Liver (tissue), 9 donors: ENCODE data around the gene KLF13. TPM values are rescaled to one million over a fixed set of nuclear protein-coding genes. Genes with fewer than 3 reads are reported as not detected.

ENCODE experiments used
- DNase-seq: peaks from one replicate; pipeline ENCODE4 v3.0.0-alpha.2; 2017; ENCODE audit warnings: low spot score
- H3K27ac ChIP-seq, 2 donors: one replicate each; pipeline ENCODE4 v1.7.0; 2013; ENCODE audit warnings: inconsistent platforms in 2 of 2, low read length in 2 of 2, control low read depth in 1 of 2, low read depth in 1 of 2, mild to moderate bottlenecking in 1 of 2
- H3K27me3 ChIP-seq, 4 donors: one replicate each; pipeline versions ENCODE4 v1.6.1 to v1.7.0; 2013; ENCODE audit warnings: low read length in 3 of 4, inconsistent platforms in 1 of 4, mild to moderate bottlenecking in 1 of 4, moderate library complexity in 1 of 4; ENCODE audit not compliant: control insufficient read depth in 4 of 4, insufficient read depth in 4 of 4
- H3K36me3 ChIP-seq, 4 donors: one replicate each; pipeline versions ENCODE4 v1.6.1 to v1.7.0; 2013; ENCODE audit warnings: low read length in 3 of 4, mild to moderate bottlenecking in 3 of 4, low read depth in 1 of 4, moderate library complexity in 1 of 4; ENCODE audit not compliant: control insufficient read depth in 4 of 4, insufficient read depth in 3 of 4
- H3K4me1 ChIP-seq, 4 donors: one replicate each; pipeline versions ENCODE4 v1.6.1 to v1.7.0; 2013; ENCODE audit warnings: low read length in 3 of 4, mild to moderate bottlenecking in 3 of 4, moderate library complexity in 1 of 4; ENCODE audit not compliant: control insufficient read depth in 4 of 4, insufficient read depth in 4 of 4
- H3K4me3 ChIP-seq, 3 donors: one replicate each; pipeline versions ENCODE4 v1.6.1 to v1.7.0; 2013; ENCODE audit warnings: low read length in 3 of 3, control low read depth in 1 of 3, low read depth in 1 of 3, mild to moderate bottlenecking in 1 of 3
- H3K9ac ChIP-seq, 2 donors: one replicate each; pipeline ENCODE4 v1.7.0; 2013; ENCODE audit warnings: low read length in 2 of 2, mild to moderate bottlenecking in 2 of 2, moderate library complexity in 2 of 2, control low read depth in 1 of 2, low read depth in 1 of 2
- H3K9me3 ChIP-seq, 4 donors: one replicate each; pipeline versions ENCODE4 v1.6.1 to v1.7.0; 2013; ENCODE audit warnings: low read length in 3 of 4; ENCODE audit not compliant: control insufficient read depth in 4 of 4
- ATF3 ChIP-seq: IDR thresholded peaks from 2 replicates; pipeline ENCODE4 v1.6.1; 2016; ENCODE audit warnings: antibody characterized with exemption
- CTCF ChIP-seq: fragments of 150-350 bp; IDR thresholded peaks from 2 replicates; pipeline ENCODE4 v1.5.1; 2017; ENCODE audit warnings: improper control_type of control experiment, low read depth, low read length; ENCODE audit not compliant: missing input control
- EGR1 ChIP-seq, 2 donors: IDR thresholded peaks; 2 replicates each; pipeline ENCODE4 v1.6.1; 2016 to 2018; ENCODE audit warnings: antibody characterized with exemption in 2 of 2, low read depth in 2 of 2
- FOXA1 ChIP-seq: IDR thresholded peaks from 2 replicates; pipeline ENCODE4 v1.6.1; 2016; ENCODE audit warnings: antibody characterized with exemption
- FOXA2 ChIP-seq: IDR thresholded peaks from 2 replicates; pipeline ENCODE4 v1.6.1; 2016; ENCODE audit warnings: antibody characterized with exemption
- HNF4A ChIP-seq, 2 donors: conservative IDR thresholded peaks; 2 replicates each; pipeline ENCODE4 v1.6.1; 2016; ENCODE audit warnings: antibody characterized with exemption in 2 of 2, mild to moderate bottlenecking in 2 of 2
- JUND ChIP-seq, 2 donors: IDR thresholded peaks; 2 replicates each; pipeline ENCODE4 v1.6.1; 2016; ENCODE audit warnings: antibody characterized with exemption in 2 of 2
- MAX ChIP-seq: IDR thresholded peaks from 2 replicates; pipeline ENCODE4 v1.6.1; 2016; ENCODE audit warnings: antibody characterized with exemption
- NR2F2 ChIP-seq: IDR thresholded peaks from 2 replicates; pipeline ENCODE4 v1.6.1; 2016; ENCODE audit warnings: antibody characterized with exemption
- REST ChIP-seq: IDR thresholded peaks from 2 replicates; pipeline ENCODE4 v1.6.1; 2016; ENCODE audit warnings: antibody characterized with exemption, mild to moderate bottlenecking
- RXRA ChIP-seq, 2 donors: IDR thresholded peaks; 2 replicates each; pipeline ENCODE4 v1.6.1; 2017 to 2018; ENCODE audit warnings: antibody characterized with exemption in 2 of 2, mild to moderate bottlenecking in 1 of 2
- SP1 ChIP-seq: IDR thresholded peaks from 2 replicates; pipeline ENCODE4 v1.6.1; 2018; ENCODE audit warnings: antibody characterized with exemption, mild to moderate bottlenecking
- TAF1 ChIP-seq: conservative IDR thresholded peaks from 2 replicates; pipeline ENCODE4 v1.6.1; 2016; ENCODE audit warnings: antibody characterized with exemption, mild to moderate bottlenecking
- ZBTB33 ChIP-seq: IDR thresholded peaks from 2 replicates; pipeline ENCODE4 v1.6.1; 2016; ENCODE audit warnings: antibody characterized with exemption
- WGBS: extraction: QIAGEN DNeasy Blood & Tissue Kit; methylation state at CpG from one replicate; pipeline ENCODE4 v1.1.7; 2013; 5-methylcytosine and 5-hydroxymethylcytosine counted together
- polyA plus RNA-seq, 2 donors: library from polyadenylated mRNA; stranded (reverse) in 1 of 2; unstranded in 1 of 2; fragments of 200-250 nt in 1 of 2; fragments of >200 nt in 1 of 2; fragmentation: Nextera tagmentation in 1 of 2; extraction: Ambion mirVana in 1 of 2; gene quantifications; one replicate each; pipeline versions ENCODE4 v1.2.1 to v1.2.3, GENCODE V29; 2013 to 2015
- total RNA-seq, 2 donors: library from RNA; depleted of rRNA; stranded (reverse); fragments of >200 nt; gene quantifications; one replicate each; pipeline ENCODE4 v1.2.3, GENCODE V29; 2014
- donor health status: healthy.
- donor health status: healthy.
- donor health status: healthy.
- donor health status: healthy.
- donor health status: healthy.

The KLF13 gene
- total and polyA plus RNA-seq, 4 donors = 17.4 to 77.1 (median 57.5) TPM

GRCh38 chr15:31377030-31377429 lies 50.4 kb downstream of the KLF13 start:
- no peaks in the 10 kb centered on the region for H3K9me3 ChIP-seq
- no peaks in the 10 kb centered on the region for H3K27me3 ChIP-seq
- DNase-seq = no peak
- H3K9ac ChIP-seq = no peak overlapping the region
- no peak overlapping the region for H3K4me3 ChIP-seq
- TF ChIP-seq REST = no peak
- peak in 1 of 2 donors; percentile 47 for TF ChIP-seq HNF4A (conservative IDR thresholded peaks at IDR 0.05)
- 55% methylated on average over 9 of the region's 9 CpGs for WGBS
- H3K27ac ChIP-seq = no peak overlapping the region
- H3K4me1 ChIP-seq = peaks cover 0 to 17% (median 8%) of the 10 kb centered on the region in 4 donors
- H3K36me3 ChIP-seq = peaks cover 4 to 10% (median 8%) of the 10 kb centered on the region in 4 donors

GRCh38 chr15:31378363-31378903 lies 51.8 kb downstream of the KLF13 start:
- Histone ChIP-seq H3K4me3 (no peak overlapping the region), H3K9me3 (no peaks in the 10 kb centered on the region), H3K27ac (no peak overlapping the region), H3K9ac (no peak overlapping the region), H3K27me3 (no peaks in the 10 kb centered on the region), H3K36me3 (peaks cover 4 to 7% (median 5%) of the 10 kb centered on the region in 4 donors), H3K4me1 (peaks cover 6 to 26% (median 12%) of the 10 kb centered on the region in 4 donors)
- TF ChIP-seq RXRA (IDR thresholded peaks at IDR 0.05) = no peak
- TF ChIP-seq ATF3 = no peak
- TF ChIP-seq HNF4A (conservative IDR thresholded peaks at IDR 0.05) = no peak
- no peak for TF ChIP-seq EGR1 (IDR thresholded peaks at IDR 0.05; ENCODE audit: low read depth in 2 of 2)
- TF ChIP-seq ZBTB33 = no peak
- TF ChIP-seq SP1 = no peak
- no peak for TF ChIP-seq FOXA2
- TF ChIP-seq FOXA1 = no peak
- TF ChIP-seq CTCF = no peak
- no peak for TF ChIP-seq JUND (IDR thresholded peaks at IDR 0.05)
- TF ChIP-seq TAF1 = no peak
- TF ChIP-seq MAX = no peak
- no peak for TF ChIP-seq NR2F2
- WGBS = 90% methylated on average over 14 of the region's 14 CpGs
- DNase-seq = no peak
